ENCODE measurements around the gene FLRT3.

Gene FLRT3

GRCh38 chr20:14337400-14338171 lies at the start of gene FLRT3:
TSS of gene FLRT3 (minus strand) at chr20:14337612. CDS start at chr20:14327506, 10,106 bp downstream.
- peak; percentile 90 for DNase-seq

GRCh38 chr20:14386726-14387125 lies 49.3 kb upstream of the FLRT3 start:
- DNase-seq = no peak

- no peak for DNase-seq
Measured at GRCh38 chr20:14385176-14385740, 47.8 kb upstream of the FLRT3 start.

- DNase-seq = peak; percentile 7
Measured at GRCh38 chr20:14384416-14385175, 47.2 kb upstream of the FLRT3 start.

GRCh38 chr20:14383335-14383734 lies 45.9 kb upstream of the FLRT3 start:
- no peak for DNase-seq

- no peak for DNase-seq
Measured at GRCh38 chr20:14378326-14378725, 40.9 kb upstream of the FLRT3 start.

GRCh38 chr20:14375416-14375985 lies 38.1 kb upstream of the FLRT3 start:
- no peak for DNase-seq

GRCh38 chr20:14374196-14374595 lies 36.8 kb upstream of the FLRT3 start:
- DNase-seq = no peak

- no peak for DNase-seq
Measured at GRCh38 chr20:14361509-14362345, 24.3 kb upstream of the FLRT3 start.

- DNase-seq = no peak
Measured at GRCh38 chr20:14360416-14360815, 23.0 kb upstream of the FLRT3 start.

GRCh38 chr20:14355791-14356190 lies 18.4 kb upstream of the FLRT3 start:
- no peak for DNase-seq

- no peak for DNase-seq
Measured at GRCh38 chr20:14344746-14345145, 7.3 kb upstream of the FLRT3 start.

GRCh38 chr20:14343491-14344065 lies 6.2 kb upstream of the FLRT3 start:
- DNase-seq = no peak

- no peak for DNase-seq
Measured at GRCh38 chr20:14342918-14343317, 5.5 kb upstream of the FLRT3 start.

GRCh38 chr20:14341801-14342200 lies 4.4 kb upstream of the FLRT3 start:
- DNase-seq = no peak

- DNase-seq = peak; percentile 16
Measured at GRCh38 chr20:14336686-14337085, 726 bp downstream of the FLRT3 start.

- DNase-seq = no peak
Measured at GRCh38 chr20:14335052-14335451, 2.4 kb downstream of the FLRT3 start.

- peak; percentile 58 for DNase-seq
Measured at GRCh38 chr20:14334306-14334930, 3.0 kb downstream of the FLRT3 start.

- DNase-seq = no peak
Measured at GRCh38 chr20:14333721-14334120, 3.7 kb downstream of the FLRT3 start.

- DNase-seq = no peak
Measured at GRCh38 chr20:14332866-14333265, 4.5 kb downstream of the FLRT3 start.

- DNase-seq = no peak
Measured at GRCh38 chr20:14331646-14332045, 5.8 kb downstream of the FLRT3 start.

- DNase-seq = no peak
Measured at GRCh38 chr20:14319704-14320103, 17.7 kb downstream of the FLRT3 start.

Measured in NCI-H1694 (cell line).